Stimulated activated CD4-positive, alpha-beta T cell treated with anti-CD3 and anti-CD28 coated beads, Interleukin-4, amount 100 ng/mL, for 4 hours (primary cell): Measurements from ENCODE around the gene SDC4.

Experiments used
- DNase-seq, 2 experiments: peaks; one replicate each; pipeline ENCODE4 v3.0.0-alpha.2; 2020

Gene SDC4

DNA sequence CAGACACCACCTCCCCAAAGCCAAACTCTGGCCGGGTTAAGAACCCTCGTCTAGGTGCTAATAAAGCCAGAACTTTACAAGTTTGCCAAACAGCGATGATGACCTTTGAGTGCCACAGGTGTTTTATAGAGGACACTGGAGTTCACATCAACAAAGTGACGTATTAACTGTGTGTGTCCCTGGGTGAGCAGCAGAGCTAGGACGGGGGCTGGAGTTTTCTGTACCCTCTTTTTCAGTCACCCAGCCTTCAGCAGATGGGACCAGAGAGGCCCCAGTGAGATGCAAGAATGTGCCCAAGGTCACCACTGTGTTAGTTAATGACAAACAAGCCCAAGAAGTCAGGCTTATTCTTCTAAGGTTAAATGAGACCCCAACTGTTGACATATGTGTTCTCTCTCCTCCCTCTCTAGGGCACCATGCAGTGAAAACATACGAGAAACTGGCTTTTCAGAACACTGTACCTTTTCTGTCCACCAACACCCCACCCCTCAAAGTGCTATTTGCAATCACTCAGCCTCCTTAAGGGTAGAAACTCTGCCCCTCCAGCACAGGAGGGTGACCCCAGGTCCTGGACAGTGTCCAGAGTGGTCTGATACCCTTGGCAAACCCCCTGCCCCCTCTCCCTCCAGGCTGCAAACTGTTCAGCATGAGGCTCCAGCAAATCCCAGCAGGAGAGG, 5.2 kb downstream of the SDC4 start:
- DNase-seq = no peak

DNA sequence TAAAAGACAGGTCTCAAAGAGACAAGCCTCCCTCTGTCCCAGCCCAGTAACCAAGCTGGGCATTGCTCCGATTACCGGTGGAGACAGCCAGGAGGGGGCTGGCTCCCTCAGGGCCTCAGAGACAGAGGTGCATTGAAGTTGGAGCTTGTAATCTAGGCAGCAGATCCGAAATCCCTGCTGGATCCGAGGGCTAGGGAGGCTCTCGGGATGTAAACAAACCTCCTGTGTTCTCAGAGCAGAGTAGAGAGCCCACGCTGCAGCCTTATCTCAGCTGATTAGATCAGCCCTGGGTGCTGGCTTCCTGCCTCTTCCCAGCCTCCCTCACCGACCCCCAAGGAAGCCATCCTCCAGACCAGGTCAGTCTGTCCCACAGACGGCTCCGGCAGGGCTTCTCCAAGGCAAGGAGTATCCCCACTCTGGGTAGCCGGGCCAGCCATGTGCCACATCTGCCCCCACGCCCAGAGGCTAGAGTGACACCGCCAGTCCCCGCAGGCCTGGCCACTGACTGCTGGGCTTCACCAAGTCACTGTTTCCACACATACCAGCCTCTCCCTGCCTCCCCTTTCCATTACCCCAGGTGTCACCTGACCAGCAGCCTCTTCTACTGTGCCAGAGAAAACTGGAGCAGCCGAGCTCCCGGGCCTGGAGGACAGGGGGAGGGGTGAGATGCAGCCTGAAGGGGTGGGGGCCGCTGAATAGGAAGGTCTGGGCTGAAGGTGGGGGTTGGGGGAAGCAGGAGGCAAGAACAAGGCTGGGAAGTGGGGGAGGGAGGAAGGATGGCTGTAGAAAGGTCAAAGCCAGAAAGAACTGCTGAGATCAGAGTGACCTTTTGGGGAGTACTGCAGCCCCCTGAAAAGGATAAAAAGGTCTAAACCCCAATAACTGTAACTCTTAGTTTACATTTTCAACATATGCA, 6.0 kb downstream of the SDC4 start:
- DNase-seq = no peak

DNA sequence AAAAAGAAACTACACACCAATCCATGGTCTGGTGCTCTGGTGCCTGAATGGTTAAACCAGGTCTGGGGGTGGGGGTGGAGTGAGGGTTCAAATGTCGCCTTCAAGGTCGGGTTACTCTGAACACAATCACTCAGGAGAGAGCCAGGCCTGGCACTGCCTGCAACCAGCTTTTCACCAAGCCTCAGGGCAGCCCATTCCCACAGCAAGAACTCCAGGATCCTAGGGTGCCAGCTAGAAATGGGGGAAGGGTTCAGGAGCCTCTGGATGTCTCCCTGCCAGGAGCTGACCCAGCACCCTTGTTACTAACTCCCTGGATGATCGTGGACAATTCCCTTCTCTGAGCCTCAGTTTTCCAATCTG, 6.7 kb downstream of the SDC4 start:
- DNase-seq = no peak

DNA sequence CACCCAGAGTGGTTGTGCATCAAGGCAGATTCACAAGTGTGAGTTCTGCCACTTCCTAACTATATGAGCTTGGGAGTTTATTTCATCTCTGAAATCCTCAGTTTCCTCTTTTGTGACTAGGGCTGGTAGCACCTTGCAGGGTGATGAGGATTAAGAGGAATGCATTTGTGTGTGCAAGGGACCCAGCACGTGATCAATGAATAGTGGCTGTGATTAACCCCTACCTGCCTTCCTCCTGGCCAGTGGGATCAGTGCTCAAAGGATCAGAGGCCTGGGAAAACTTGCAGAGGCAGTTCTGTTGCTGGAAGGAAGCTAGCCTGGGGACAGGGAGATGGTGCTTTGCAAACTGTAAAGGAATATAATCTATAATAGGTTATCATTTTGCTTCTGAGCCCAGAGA, 7.3 kb downstream of the SDC4 start:
- DNase-seq = no peak

GRCh38 chr20:45340236-45340847, 7.9 kb downstream of the SDC4 start:
- no peak for DNase-seq

DNA sequence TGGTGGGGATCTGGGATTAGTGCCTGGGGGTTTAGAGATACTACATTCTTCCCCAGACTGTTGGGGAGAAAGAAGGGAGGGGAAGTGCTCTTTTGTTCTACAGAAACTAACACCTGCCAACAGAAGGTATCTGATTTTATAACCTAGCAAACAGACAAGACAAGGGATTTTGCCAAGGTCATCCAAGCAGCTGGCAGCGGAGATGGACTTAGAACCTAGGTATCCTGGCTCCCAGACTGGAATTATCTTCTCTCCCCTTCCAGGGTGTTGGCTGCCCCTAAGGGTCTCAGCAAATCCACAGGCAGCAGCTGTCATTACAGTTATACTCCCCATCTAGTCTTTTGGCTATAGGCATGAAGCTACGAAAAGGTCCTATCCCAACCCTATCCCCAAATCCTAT, 8.4 kb downstream of the SDC4 start:
- DNase-seq = no peak

- no peak for DNase-seq
These were observed 9.1 kb downstream of the SDC4 start for GRCh38 chr20:45339084-45339483.

- DNase-seq = no peak
These were observed 9.8 kb downstream of the SDC4 start for GRCh38 chr20:45338121-45339030.

DNA sequence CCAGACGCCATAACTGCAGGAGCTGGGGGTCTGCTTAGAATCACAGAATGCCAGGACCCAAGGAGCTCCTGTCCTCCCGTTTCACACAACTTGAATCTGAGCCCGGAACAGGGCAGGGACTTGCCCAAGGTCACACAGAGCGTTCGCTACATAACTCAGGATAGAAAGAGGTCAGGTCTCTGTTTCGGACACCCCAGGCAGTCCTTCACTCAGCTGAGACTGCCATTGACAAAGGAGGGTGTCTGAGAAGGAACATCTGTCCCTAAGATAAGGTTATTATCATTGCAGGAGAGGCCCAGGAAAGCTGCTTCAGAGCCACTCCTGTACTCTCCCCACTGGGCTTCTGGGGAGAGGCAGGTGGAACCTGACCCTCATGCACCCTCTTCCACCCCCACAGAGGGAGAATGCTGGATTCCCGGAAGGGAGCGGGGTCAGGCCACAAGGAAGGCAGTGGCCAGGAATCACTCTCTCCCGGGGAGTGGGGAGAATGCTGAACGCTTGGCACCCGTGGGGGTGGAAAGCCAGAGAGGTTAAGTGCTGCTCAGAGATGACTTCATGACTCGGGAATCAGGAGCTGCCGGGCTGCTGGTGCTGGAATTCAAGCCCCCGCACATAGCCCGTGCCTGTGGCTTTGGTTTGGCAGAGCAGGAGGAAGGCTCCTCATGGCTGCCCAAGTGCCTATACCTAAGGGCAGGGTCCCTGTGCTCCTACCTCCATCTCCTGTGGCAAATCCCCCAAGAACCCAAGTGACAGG, 10.7 kb downstream of the SDC4 start:
- DNase-seq = no peak

DNA sequence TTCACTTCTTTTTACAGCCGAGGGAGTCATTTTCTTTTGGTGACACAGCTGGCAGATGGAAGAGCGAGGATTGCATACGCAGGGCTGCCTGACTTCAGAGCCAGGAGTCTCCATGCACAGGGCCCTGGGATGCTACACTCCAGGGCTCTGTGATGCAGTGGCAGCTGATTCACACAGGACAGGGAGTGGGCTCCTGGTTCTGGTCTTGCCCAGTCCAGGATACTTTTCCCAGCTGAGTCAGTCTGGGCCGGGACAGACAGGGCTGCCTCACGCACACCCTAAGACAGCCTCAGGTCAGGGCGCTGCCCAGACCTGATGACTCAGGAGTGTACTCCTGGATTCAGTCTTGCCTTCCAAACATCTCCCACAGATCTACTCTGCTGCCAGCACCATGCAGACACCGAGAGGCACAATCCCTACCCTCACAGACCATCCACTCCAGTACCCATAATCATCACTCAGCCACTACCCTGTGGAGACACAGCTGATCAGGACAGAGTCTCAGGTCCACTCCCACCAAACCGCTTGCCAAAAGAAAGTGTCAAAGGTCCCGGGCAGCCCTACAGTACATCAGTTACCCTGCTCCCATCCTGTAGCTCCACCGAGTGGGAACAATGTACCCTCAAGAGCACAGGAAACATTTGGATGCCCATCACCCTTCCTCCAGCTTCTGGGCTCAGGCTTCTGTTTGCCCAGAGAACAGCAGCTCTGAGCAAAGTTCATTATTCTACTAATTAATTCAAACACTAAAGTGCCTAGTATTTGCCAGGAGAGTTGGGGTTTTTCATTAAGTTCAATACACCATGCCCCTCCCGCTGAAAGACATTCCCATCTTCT, 11.5 kb downstream of the SDC4 start:
- no peak for DNase-seq

GRCh38 chr20:45330476-45330875, 17.7 kb downstream of the SDC4 start:
- no peak for DNase-seq

DNA sequence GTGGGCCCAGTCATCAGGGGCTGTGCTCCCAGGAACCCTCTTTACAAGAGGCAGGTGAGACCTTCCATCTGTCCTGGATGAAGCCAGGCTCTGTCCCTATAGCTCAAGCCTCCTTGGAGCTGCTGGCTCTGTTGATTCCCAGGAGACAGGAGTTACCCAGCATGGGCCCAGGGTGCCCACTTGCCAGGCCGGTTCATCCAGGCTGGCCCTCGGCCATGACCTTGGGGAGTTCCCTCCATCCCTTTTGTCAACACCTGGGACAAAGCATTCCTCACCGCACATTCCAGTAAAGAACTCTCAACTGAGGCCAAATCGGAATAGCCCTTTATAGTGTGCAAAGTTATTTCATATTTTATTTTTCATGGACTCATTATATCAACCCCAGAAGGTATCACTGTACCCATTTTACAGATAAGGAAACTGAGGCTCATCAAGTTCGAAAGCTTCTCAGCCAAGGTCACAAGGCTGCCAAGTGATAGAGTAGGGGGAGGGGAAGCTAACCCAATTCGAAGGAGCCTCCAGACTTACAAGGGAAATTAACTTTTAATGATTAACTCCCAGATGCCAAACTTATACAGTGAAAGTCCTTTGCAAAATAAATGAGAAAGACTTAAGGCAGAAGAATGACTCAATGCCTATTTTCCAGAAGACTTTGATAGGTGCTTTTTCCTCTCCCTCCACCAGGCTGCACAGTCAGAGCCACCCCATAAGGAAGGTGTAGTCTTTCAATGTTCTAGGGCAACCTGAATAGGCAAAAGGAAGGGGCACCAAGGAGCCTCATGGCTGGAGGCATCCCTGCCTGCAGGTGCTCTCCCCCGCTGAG, 18.5 kb downstream of the SDC4 start:
- DNase-seq = no peak

DNA sequence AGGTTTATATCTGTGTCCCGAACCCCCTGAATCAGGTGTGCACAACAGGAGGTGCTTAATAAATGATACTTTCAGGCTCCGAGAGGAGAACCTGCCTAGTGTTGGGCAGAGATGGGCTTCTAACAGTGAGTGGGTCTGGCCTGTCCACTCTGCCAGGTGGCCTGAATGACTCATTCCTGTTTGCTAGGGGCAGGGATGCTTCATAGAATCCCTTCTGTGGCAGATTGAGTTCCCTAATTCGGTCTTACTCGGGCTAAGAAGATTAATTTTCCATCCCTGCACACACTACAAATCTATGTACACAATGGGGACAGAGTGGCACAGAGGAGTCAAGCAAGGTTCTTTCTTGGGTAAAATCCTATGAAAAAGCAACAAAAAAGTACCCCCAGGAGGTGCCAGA, 19.8 kb downstream of the SDC4 start:
- DNase-seq = no peak

GRCh38 chr20:45325371-45325770, 22.9 kb downstream of the SDC4 start:
- DNase-seq = no peak

DNA sequence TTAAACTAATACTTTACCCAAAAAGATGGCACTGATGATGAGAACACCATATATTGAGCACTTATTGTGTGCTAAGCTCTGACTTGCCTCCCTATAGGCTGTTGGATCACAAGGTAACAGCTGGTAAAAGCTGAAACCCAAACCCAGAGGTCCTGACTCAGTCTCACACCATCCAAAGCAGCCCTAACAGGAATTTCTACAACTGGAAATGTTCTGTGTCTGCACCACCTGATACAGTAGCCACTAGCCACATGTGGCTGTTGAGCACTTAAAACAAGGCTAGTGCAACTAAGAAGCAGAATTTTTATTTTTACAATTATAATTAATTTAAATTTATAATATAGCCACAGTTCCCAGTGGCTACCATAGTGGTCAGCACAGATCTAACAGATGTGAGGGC, 24.5 kb downstream of the SDC4 start:
- DNase-seq = no peak

DNA sequence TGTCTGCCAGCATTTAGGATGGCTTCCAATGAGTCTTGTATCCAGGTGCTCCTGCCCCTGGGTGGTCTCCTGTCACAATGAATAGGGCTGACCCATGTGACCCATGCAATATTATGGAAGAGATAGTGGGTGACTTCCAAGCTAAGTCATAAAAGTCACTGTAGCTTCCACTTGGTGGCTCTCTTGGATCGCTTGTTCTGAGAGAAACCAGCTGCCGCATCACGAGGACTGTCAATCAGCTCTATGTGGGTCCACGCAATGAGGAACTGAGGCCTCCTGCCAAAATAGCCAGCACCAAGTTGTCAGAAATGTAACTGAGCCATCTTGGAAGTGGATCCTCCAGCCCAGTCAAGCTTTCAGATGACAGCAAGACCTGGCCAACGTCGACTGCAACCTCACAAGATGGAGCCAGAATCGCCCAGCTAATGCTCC, 25.3 kb downstream of the SDC4 start:
- DNase-seq = no peak

DNA sequence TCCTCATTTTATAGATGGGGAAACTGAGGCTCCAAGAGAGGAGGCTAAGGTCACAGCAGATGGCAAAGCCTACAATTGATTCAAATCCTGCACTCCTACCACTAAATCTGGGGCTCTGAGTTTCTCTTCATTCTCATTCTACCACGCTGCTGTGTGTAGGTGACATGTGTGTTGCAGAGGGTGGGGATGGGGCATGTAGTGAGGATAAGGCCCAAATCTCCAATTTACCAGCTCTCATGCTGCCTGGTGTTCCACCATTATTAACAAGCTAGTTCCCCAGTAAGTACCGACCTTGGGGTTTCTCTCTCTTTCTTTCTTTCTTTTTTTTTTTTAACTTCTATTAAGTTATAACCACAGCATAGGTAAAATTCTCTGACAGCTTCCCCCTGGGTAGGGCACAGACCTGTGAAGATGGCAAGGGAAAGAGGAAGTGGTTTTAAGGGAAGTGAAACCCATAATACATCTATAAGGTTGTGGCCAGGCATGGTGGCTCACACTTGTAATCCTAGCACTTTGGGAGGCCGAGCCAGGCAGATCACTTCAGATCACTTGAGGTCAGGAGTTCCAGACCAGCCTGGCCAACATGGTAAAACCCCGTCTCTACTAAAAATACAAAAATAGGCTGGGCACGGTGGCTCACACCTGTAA, 27.2 kb downstream of the SDC4 start:
- DNase-seq = no peak

- DNase-seq = no peak
These were observed 29.3 kb downstream of the SDC4 start for GRCh38 chr20:45318948-45319347.

GRCh38 chr20:45318386-45318939, 29.8 kb downstream of the SDC4 start:
- DNase-seq = no peak
